Measurements from ENCODE around the gene KMT5C. TPM values are rescaled to one million over a fixed set of nuclear protein-coding genes. Genes with fewer than 3 reads are reported as not detected.

The KMT5C gene
- total RNA-seq, 4 donors from 2014 or later = 16.5 to 25.4 (median 20.3) TPM

DNA sequence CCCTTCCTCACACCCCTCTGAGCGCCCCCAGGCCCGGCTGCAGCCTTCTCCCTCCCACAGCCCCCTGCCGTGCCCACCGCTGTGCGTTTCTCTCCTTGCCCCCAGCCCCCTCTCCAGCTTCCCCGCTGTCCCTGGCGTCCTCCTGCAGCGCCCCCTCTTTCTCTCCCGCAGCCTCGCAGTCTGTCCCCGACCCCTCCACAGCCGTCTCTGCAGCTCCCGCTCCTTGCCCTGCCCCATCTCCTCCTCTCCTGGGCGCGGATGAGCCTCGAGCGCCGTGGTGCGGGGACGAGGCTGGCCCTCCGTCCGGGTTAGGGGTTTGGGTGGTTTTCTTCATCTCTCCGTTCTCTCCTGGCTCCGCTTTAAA, 1.1 kb downstream of the KMT5C start:
- TF ChIP-seq, protein P1, sequence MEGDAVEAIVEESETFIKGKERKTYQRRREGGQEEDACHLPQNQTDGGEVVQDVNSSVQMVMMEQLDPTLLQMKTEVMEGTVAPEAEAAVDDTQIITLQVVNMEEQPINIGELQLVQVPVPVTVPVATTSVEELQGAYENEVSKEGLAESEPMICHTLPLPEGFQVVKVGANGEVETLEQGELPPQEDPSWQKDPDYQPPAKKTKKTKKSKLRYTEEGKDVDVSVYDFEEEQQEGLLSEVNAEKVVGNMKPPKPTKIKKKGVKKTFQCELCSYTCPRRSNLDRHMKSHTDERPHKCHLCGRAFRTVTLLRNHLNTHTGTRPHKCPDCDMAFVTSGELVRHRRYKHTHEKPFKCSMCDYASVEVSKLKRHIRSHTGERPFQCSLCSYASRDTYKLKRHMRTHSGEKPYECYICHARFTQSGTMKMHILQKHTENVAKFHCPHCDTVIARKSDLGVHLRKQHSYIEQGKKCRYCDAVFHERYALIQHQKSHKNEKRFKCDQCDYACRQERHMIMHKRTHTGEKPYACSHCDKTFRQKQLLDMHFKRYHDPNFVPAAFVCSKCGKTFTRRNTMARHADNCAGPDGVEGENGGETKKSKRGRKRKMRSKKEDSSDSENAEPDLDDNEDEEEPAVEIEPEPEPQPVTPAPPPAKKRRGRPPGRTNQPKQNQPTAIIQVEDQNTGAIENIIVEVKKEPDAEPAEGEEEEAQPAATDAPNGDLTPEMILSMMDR (IDR thresholded peaks at IDR 0.05) = no peak
- no peak for TF ChIP-seq POLR2A (IDR thresholded peaks at IDR 0.05)
- no peak for DNase-seq (ENCODE audit: low spot score in 2 of 2)
- intact Hi-C loops (cut with DNase I; ENCODE audit: low total_unique reads) = no loop called here
- peak overlapping the region; percentile 12 for H3K4me3 ChIP-seq (ENCODE audit: low read depth, poor library complexity, severe bottlenecking)
- WGBS, 2 donors = 1% methylated on average over 24 of the region's 24 CpGs

DNA sequence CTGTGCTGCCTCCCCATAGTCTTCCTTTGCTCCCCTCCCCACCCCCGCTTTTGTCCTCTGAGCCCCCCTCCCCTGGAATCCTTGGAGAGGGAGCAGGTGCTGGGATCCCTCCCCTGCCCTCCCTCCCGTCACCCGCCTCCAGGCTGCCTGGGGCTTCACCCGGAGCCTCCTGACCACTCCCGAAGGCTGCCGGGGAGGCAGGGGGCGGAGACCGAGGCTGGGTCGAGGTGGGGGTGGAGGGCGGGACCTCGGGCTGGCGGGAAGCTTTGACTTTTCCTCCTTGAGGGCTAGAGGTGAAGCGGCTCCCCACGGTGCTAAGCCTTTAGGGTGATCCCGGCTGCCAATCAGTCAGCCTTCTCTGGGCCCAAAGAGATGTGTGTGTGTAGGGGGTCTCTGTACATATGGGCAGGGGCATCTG, 1.5 kb downstream of the KMT5C start:
- intact Hi-C loops (cut with DNase I; ENCODE audit: low total_unique reads) = no loop called here
- peak in 1 of 2 donors; percentile 92 for DNase-seq (ENCODE audit: low spot score in 2 of 2)
- peak overlapping the region; percentile 12 for H3K4me3 ChIP-seq (ENCODE audit: low read depth, poor library complexity, severe bottlenecking)
- TF ChIP-seq POLR2A (IDR thresholded peaks at IDR 0.05) = no peak
- TF ChIP-seq, protein P1 (IDR thresholded peaks at IDR 0.05) = no peak
- 3 to 4% methylated on average over 15 of the region's 15 CpGs for WGBS, 2 donors

DNA sequence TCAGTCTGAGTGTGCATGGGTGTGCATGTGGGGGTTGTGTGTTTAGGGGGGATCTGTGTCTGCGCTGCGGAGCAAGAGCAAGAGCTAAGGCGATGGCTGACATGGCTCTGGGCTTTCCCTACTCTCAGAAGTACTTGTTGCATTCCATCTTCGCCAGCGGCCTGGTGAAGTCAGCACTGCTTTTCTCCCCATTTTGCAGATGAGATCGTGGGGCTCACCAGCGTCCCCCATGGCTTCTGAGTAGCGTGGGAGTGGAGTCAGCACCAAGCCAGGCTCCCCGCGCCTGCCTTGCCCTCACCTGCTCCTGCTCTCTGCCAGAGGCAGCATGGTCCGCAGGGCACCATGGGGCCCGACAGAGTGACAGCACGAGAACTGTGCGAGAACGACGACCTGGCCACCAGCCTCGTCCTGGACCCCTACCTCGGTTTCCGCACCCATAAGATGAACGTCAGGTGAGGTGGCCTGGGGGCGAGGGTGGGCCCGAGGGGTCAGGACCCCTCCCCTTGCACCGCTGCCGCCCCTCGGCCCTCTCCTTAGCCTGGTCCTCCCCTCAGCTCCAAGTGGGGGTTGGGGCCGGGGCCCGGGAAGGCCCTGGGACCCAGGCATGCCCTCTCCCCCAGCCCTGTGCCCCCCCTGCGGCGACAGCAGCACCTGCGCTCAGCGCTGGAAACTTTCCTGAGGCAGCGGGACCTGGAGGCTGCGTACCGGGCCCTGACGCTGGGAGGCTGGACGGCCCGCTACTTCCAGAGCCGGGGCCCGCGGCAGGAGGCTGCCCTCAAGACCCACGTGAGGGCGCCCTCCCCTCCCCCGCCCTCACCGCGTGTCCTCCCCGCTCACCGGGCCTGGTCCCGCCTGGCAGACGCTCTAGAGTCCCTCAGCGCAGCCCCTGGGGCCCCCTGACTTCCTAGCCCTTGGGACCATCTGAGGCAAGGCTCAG, 2.2 kb downstream of the KMT5C start:
- WGBS, 2 donors = 81 to 90% methylated on average over 27 to 38 of the region's 50 CpGs
- TF ChIP-seq POLR2A (IDR thresholded peaks at IDR 0.05) = no peak
- TF ChIP-seq, protein P1 (IDR thresholded peaks at IDR 0.05) = no peak
- H3K4me3 ChIP-seq (ENCODE audit: low read depth, poor library complexity, severe bottlenecking) = no peak overlapping the region
- no peak for DNase-seq (ENCODE audit: low spot score in 2 of 2)
- intact Hi-C loops (cut with DNase I; ENCODE audit: low total_unique reads) = no loop called here

DNA sequence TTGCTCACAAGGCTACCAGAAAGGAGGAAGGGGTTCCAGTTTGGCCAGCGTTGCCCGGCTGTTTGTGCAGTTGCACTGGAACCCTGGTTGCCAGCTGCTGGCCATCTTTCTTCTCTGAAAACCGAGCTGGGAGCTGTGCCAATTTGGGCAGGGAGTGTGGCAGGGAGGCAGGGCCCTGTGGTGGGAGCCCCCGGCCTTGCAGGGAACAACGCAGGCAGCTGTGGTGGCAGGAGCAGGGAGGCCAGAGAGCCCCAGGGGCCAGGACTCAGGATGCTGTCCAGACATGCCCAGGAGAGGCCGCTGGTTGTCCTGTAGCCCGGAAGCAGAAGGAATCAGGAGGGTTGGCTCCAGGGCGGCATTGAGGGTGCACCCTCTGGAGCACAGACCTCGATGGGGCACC, 4.8 kb downstream of the KMT5C start:
- 69 to 70% methylated on average over 9 of the region's 9 CpGs for WGBS, 2 donors
- TF ChIP-seq POLR2A (IDR thresholded peaks at IDR 0.05) = no peak
- TF ChIP-seq, protein P1 (IDR thresholded peaks at IDR 0.05) = no peak
- intact Hi-C loops (cut with DNase I; ENCODE audit: low total_unique reads) = no loop called here
- H3K4me3 ChIP-seq (ENCODE audit: low read depth, poor library complexity, severe bottlenecking) = no peak overlapping the region
- DNase-seq (ENCODE audit: low spot score in 2 of 2) = no peak

DNA sequence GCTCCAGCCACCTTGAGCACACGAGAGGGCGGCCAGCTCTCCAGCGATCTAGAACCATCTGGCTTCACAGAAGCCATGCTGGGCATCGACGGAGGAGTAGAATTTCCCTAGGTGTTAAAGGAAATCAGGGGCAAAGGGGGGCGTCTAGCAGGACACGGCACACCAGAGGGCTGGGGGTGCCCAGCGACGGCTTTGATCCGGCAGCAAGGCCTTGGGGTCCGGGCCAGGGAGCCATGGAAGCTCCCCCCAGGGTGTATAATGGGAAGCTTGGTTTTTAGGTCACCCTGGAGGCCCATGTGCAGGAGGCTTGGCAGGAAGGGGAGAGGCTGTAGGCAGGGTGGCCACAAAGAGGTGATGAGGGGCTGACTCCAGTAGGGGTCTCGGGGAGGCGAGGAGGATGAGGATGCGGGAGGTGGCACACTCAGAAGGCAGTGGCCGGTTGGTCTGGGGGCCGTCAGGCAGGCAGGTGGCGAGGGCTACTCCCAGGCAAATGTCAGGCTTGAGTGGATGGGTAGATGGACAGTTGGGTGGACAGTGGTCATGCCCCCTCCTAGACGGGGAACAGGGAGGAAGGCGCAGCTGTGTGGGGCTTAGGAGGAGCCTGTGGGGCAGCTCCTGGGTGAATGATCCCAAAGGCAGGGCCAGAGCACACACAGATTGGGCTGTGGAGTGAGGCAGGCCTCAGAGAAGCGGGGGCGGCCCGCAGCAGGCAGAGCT, 5.6 kb downstream of the KMT5C start:
- H3K4me3 ChIP-seq (ENCODE audit: low read depth, poor library complexity, severe bottlenecking) = no peak overlapping the region
- no peak for DNase-seq (ENCODE audit: low spot score in 2 of 2)
- WGBS, 2 donors = 87 to 90% methylated on average over 22 of the region's 22 CpGs
- no peak for TF ChIP-seq POLR2A (IDR thresholded peaks at IDR 0.05)
- TF ChIP-seq, protein P1 (IDR thresholded peaks at IDR 0.05) = no peak
- intact Hi-C loops (cut with DNase I; ENCODE audit: low total_unique reads) = no loop called here
